ENCODE measurements around the gene SPIN1.
"Not testable (repeated sequence)": the region's sequence is repeated elsewhere in the genome, so short reads cannot be mapped to it uniquely, and the experiment has no call there.

Gene SPIN1

DNA sequence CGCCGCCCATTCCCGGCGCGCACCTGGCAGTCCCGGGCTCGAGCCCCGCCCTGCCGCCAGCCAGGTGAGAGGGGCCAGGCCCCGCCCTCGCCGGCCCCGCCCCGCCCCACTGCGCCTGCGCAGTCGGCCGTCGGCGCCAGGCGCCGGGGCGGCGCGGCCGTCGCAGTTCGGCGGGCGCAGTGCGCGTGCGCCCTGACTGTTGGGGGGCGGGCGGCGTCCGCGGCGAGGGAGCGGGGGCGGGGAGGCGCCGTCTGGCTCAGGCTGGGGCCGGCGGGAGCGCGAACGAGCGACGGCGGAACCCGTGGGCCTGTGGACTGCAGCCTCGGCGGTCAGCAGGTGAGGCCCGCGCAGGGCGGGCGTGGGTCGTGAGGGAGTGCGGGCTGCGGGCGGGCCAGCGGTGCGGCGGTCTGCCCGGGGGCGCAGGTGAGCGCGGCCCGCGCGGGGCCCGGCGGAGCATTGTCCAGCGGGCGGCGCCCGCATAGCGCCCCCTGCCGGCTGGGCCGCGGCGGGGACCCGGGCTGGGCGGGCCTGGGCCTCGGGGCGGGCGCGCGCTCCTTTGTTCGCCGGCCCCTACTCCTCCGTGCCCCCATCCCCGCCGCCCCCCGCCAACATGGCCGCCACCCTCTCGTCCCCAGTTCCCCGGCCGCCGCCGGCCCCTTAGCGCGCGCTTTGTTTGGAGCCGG lies at the start of gene SPIN1:
SPIN1 (plus strand) TSS at position 242 of the 683 bp plus-strand sequence. CDS start 38,096 bp downstream, outside the sequence.
- peak; percentile 99 for DNase-seq (ENCODE audit: low spot score)

DNA sequence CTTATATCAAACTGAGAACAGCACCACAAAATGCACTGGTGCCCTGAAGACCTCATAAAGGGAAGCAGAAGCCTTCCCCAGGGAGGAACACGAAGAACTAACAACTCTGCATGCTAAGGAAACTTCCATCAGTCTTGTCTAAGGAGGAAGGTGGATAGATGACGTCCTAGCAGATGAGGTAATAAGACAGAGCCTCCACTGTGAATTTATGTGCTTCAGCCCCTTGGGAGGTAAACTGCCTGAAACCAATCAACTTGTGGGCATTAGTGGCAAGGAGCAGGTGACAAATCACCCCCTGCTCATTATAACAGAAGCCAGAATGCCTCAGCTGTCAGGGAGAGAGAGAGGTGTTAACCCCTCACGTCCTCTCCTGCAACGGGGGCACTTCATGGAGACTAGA lies 48.9 kb upstream of the SPIN1 start:
- no peak for DNase-seq (ENCODE audit: low spot score)

DNA sequence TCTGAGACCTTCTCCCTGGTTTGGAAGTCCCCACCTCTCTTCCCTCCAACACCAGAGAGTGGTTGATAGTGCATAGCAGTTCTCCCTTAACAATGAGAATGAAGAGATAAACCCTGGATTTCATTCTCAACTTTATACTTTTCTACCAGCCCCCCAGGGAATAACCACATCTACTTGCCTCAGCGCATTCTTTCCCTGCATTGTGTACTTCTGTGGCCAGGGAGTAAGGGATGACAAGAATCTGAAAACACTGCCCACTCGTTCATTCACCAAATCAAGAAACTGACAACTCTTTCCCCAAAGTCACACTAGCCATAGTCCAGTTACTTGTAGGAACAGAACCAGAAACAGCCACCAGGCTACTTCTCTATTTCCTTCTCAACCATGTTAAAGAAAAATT lies 46.0 kb upstream of the SPIN1 start:
- DNase-seq (ENCODE audit: low spot score), result no peak

DNA sequence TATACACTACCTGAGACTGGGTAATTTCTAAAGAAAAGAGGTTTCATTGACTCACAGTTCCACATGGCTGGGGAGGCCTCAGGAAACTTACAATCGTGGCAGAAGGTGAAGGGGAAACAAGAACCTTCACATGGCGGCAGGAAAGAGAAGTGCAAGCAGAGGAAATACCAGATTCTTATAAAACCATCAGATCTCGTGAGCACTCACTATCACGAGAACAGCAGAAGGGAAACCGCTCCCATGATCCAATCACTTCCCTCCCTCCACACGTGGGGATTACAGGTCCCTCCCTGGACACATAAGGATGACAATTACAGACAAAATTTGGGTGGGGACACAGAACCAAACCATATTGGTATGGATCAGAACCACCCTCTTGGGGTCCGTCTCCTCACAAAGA lies 44.2 kb upstream of the SPIN1 start:
- no peak for DNase-seq (ENCODE audit: low spot score)

DNA sequence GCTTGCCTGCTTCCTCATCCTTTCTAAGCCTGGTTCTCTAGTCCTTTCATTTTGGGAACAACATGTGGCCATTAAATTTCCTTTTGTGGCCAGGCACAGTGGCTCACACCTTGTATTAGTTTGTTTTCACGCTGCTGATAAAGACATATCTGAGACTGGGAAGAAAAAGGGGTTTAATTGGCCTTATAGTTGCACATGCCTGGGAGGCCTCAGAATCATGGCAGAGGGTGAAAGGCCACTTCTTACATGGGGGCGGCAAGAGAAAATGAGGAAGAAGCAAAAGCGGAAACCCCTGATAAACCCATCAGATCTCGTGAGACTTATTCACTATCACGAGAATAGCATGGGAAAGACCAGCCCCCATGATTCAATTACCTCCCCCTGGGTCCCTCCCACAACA lies 37.9 kb upstream of the SPIN1 start:
- not testable (repeated sequence) for DNase-seq (ENCODE audit: low spot score)

DNA sequence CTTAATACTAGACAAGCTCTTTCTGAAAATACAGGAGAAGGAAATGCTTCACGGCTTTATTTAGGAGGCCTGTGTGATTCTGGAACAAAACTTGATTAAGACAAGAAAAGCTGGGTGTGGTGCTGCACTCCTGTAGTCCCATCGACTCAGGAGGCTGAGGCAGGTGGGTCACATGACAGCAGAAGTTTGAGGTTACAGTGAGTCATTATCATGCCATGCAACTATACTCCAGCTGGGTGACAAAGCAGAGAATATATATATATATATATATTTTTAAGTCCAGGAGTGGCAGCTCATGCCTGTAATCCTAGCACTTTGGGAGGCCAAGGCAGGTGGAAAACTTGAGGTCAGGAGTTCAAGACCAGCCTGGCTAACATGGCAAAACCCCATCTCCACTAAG lies 33.1 kb upstream of the SPIN1 start:
- DNase-seq (ENCODE audit: low spot score), result no peak

DNA sequence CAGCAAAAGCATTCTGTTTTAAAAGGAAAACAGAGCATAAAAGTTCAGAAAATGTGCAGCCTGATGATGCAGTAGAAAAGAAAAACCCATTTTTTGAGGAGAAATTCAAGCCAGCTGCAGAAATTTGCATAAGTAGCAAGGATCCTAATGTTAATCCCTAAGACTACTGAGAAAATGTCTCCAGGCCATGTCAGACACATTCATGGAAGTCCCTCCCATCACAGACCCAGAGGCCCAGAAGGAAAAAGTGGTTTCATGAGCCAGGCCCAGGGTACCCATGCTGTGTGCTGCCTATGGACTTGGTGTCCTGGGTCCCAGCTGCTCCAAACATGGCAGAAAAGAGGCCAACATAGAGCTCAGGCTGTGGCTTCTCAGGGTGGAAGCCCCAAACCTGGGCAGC lies 31.0 kb upstream of the SPIN1 start:
- not testable (repeated sequence) for DNase-seq (ENCODE audit: low spot score)

DNA sequence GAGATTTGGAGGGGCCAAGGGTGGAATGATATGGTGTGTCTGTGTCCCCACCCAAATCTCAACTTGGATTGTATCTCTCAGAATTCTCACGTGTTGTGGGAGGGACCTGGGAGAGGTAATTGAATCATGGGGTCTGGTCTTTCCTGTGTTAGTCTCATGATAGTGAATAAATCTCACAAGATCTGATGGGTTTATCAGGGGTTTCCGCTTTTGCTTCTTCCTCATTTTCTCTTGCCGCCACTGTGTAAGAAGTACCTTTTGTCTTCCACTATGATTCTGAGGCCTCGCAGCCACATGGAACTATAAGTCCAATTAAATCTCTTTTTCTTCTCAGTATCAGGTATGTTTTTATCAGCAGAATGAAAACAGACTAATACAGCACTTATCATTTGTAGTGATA lies 29.5 kb upstream of the SPIN1 start:
- DNase-seq (ENCODE audit: low spot score), result no peak

DNA sequence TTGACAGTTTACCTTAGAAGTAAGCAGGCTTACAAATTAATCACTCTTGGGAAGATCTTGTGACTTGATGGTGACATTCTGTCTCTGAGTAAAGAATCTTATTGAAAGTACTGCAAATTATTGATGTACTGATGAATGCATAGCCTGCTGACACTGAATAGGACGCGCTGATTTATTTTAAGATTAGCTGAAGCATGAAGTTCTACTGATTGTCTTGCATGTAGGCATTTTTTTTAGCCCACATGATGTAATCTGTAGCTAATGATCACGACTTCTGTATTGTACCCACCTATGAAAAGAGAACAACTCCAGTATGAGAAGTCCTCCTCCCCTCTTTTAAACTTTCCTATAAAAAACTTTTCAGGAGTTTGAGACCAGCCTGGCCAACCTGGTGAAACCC lies 28.3 kb upstream of the SPIN1 start:
- no peak for DNase-seq (ENCODE audit: low spot score)

DNA sequence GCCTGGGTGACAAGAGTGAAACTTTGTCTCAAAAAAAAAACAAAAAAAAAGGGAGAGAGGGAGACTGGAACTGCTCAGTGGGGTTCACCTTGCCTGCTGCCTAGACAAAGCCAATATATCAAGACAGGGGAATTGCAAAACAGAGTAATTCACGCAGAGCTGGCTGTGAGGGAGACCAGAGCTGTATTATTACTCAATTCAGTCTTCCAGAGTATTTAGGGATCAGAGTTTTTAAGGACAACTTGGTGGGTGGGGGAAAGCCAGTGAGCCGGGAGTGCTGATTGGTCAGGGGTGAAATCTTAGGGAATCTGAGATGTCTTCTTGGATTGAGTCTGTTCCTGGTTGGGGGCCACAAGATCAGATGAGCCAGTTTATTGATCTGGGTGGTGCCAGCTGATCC lies 25.6 kb upstream of the SPIN1 start:
- DNase-seq (ENCODE audit: low spot score), result no peak

DNA sequence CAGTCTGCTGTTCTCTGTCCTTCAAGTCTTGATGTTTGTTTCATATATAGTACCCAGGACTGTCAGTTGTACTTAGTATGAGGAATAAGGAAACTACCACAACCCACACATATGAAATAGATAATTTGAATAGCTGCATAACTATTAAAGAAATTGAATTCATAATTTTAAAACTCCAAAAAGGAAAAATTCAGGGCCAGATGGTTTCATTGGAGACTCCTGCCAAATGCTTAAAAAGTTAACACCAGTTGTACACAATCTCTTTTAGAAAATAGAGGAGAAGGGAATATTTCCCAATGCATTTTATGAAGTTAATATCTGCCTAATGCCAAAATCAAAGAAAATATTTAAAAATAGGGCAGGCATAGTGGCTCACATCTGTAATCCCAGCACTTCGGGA lies 24.6 kb upstream of the SPIN1 start:
- no peak for DNase-seq (ENCODE audit: low spot score)

DNA sequence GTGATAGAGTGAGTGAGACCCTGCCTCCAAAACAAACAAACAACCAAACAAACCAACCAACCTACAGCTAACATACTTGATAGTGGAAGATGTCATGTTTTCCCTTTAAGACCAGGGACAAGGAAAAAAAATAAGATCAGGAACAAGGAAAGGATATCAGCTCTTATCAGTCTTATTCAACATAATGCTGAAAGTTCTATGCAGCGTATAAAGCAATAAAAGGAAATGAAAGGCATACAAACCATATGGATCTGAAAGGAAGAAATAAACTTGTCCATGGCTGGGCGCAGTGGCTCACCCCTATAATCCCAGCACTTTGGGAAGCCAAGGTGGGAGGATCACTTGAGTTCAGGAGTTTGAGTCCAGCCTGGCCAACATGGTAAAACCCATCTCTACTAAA lies 23.5 kb upstream of the SPIN1 start:
- no peak for DNase-seq (ENCODE audit: low spot score)

DNA sequence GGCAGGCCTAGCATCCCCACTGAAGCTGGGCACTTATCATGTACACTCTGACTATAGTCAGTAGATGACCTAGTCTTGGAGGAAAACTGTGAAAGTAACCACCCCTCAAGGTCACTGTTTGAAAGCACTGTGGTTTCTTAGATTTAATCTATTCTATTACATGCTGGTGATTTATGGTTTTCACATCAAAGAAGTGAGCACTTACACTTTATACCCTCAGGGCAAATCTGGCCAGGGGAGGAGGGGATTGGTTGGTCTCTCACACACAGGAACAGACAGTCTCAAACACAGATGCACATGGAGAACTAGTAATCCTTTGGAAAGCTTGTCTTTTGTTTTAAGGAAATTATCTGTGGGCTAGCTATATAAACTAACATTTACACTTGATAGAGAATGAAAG lies 17.9 kb upstream of the SPIN1 start:
- DNase-seq (ENCODE audit: low spot score), result no peak

DNA sequence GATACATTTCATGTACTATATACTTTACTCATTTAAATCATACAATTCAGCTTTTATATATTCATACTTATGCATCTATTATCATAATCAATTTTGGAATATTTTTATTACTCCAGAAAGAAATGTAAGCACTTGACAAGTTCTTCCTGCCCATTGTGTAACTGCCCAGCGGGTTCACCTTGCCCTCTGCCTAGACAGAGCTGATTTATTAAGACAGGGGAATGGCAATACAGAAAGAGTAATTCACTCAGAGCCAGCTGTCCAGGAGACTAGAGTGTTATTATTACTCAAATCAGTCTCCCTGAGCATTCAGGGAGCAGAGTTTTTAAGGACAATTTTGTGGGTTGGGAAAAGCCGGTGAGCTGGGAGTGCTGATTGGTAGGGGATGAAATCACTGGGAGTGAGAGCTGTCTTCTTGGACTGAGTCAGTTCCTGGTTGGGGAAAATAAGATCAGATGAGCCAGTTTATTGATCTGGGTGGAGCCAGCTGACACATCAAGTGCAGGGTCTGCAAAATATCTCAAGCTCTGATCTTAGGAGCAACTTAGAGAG lies 16.1 kb upstream of the SPIN1 start:
- no peak for DNase-seq (ENCODE audit: low spot score)

DNA sequence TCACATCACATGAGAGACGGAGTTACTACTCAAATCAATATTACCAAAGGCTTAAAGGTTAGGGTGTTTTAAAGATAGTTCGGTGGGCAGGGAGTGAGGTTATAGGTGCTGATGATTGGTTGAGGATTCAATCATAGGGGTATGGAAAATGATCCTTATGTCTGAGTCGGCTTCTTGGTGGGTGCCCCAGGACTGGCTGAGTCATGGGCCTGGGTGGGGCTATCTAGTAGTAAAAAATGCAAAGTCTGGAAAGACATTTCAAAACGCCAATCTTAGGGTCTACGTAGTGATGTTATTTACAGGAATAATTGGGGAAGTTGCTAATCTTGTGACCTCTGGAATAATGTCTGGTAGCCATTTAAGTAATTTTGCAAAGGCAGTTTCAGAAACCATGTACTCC lies 15.2 kb upstream of the SPIN1 start:
- DNase-seq (ENCODE audit: low spot score), result no peak

DNA sequence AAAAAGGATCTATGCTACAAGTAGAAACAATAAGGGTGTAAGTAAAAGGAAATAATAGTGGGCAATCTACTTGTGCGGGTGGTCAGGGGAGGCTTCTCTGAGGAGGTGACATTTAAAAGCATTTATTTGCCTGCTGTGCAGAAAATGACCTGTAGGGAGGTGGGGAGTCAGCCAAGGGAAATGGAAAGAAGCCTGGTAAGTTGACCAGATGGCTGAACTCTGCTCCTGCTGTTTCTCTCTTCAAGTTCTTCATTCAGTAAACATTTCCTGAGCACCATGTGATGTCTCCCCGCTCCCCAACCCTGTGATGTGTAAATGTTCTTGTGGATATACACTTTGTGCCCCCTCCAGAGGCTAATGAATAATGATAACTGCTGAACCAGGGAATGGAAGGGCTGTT lies 9.9 kb upstream of the SPIN1 start:
- DNase-seq (ENCODE audit: low spot score), result peak; percentile 19

DNA sequence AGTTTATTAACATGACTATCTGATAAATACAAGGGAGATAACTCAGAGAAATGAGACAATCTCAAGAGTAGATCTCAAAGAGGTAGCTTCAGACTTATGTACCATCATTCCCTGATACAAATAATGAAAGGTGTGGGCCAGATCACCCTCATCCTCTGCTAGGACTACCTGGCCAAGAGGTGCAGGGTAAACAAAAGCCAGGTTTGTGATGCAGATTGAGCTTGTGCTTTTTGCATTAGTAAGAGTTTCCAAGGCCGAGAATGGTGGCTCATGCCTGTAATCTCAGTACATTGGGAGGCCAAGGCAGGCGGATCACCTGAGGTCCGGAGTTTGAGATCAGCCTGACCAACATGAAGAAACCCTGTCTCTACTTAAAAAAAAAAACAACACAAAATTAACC lies 8.9 kb upstream of the SPIN1 start:
- DNase-seq (ENCODE audit: low spot score), result no peak

DNA sequence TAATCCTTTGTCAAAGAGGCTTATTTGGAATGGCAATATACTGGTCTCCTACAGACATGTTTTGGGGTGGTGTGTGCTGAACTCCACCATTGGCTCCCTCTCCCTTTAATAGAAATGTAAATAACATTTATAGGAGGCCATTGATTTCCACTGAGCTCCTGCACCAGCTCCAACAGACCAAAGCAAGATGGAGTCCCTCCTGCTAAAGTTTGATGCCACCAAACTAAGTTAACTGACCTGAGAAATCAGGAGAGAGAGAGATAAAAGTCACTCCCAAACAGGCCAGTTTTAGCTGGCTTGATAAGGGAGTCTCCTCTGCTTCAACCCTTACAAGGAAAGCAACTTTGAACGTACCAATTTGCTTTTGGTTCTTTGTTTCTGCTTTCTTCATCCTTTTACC lies 8.1 kb upstream of the SPIN1 start:
- no peak for DNase-seq (ENCODE audit: low spot score)

DNA sequence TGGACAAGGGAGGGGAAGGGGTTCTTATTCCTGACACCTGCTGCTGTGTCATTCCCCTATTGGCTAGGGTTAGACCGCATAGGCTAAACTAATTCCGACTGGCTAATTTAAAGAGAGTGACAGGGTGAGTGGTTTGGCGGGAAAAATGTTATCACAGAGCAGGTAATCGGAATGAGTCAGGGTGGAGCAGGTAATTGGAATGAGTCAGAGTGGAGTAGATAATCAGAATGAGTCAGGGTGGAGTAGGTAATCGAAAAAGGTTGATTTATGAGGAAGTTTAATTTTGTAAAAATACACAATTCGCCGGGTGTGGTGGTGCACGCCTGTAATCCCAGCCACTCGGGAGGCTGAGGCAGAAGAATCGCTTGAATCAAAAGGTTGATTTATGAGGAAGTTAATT lies 6.9 kb upstream of the SPIN1 start:
- DNase-seq (ENCODE audit: low spot score), result not testable (repeated sequence)

DNA sequence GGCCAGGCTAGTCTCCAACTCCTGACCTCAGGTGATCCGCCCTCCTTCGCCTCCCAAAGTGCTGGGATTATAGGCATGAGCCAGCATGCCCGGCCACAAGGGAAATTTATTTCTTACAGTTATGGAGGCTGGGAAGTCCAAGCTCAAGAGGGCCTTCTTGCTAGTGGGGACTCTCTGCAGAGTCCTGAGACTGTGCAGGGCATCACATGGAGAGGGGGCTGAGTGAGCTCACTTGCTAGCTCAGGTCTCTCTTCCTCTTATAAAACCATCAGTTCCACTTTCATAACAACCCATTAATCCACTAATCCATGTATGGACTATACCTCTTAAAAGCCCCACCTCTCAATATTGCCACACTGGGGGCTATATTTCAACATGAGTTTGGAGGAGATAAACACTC lies 5.1 kb upstream of the SPIN1 start:
- DNase-seq (ENCODE audit: low spot score), result no peak

DNA sequence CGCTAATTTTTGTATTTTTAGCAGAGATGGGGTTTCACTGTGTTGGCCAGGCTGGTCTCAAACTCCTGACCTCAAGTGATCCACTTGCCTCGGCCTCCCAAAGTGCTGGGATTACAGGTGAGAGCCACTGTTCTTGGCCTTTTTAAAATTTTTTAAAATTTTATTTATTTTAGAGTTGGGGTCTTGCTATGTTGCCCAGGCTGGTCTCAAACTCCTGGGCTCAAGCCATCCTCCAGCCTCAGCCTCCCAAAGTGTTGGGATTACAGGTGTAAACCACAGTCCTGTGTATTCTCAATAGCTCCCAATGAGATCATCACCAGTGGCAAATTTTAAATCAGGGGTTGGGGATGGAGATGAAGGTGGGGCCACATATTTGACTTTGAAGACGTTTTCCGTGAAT lies 2.1 kb upstream of the SPIN1 start:
- DNase-seq (ENCODE audit: low spot score), result not testable (repeated sequence)

DNA sequence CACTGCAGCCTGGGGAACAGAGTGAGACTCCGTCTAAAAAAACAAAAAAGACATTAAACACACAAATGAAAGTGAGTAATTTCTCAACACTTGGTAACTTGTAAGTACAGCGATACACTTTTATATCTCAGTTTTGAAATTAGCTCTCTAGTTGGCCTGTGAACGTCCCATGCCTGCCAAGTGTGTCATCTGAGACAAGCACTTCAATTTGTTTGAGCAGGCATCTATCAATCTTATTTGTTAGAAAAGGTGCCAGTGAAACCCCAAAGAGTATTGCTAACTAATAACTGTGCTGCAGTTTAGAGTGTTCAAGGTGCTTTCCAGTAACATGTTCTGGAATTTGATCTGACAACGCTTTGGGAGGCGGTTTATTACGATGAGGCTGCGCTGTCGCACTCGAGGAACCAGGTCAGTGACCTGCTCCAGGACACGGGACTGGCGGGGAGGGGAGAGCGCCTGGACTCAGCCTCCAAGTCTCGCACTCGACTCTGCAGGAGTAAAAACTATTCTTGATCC lies 1.1 kb upstream of the SPIN1 start:
- DNase-seq (ENCODE audit: low spot score), result no peak

DNA sequence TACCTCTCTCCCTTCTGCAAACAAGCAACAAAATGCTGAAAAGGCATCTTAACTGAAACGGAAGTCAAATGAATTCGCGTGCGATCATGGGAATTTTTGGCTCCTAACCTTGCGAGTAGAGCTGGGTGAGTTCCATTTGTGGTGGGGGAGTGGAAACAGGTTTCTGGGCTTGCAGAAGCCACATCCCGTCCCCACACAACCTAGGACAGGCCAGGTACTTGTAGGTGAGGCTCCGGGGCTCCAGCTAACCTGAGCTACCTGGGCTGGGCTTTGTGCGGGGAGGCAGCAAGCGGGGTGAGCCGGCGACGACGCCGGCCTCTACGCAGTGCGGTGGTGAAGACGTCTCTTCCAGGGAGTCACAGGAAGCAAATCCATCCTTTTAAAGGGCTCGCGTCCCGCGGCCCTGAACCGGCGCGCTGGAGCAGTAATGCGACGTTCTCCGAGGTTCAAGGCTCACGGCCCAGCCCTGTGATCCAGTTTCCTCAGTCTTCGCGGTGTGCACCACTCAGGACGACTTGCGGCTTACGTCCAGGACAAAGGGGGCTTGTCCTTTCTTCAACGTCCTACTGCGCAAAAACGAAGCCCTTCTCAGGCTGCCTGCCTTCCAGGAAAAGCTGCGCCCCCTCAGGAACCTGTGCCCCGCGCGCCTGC lies 567 bp upstream of the SPIN1 start:
- DNase-seq (ENCODE audit: low spot score), result peak; percentile 68
